GM12872 (cell line): Measurements from ENCODE around the gene LRIF1.

Experiments
- TF ChIP-seq, protein P1 (sequence below): IDR thresholded peaks from 3 replicates; pipeline ENCODE4 v1.5.1; 2011; ENCODE audit warnings: low read depth, mild to moderate bottlenecking, low read length, moderate library complexity; ENCODE audit not compliant: insufficient read depth

LRIF1 gene

GRCh38 chr1:110945626-110946025, 18.1 kb downstream of the LRIF1 start:
- TF ChIP-seq, protein P1, sequence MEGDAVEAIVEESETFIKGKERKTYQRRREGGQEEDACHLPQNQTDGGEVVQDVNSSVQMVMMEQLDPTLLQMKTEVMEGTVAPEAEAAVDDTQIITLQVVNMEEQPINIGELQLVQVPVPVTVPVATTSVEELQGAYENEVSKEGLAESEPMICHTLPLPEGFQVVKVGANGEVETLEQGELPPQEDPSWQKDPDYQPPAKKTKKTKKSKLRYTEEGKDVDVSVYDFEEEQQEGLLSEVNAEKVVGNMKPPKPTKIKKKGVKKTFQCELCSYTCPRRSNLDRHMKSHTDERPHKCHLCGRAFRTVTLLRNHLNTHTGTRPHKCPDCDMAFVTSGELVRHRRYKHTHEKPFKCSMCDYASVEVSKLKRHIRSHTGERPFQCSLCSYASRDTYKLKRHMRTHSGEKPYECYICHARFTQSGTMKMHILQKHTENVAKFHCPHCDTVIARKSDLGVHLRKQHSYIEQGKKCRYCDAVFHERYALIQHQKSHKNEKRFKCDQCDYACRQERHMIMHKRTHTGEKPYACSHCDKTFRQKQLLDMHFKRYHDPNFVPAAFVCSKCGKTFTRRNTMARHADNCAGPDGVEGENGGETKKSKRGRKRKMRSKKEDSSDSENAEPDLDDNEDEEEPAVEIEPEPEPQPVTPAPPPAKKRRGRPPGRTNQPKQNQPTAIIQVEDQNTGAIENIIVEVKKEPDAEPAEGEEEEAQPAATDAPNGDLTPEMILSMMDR, result no peak

- TF ChIP-seq, protein P1, result no peak
These were observed 18.9 kb downstream of the LRIF1 start for GRCh38 chr1:110944806-110945205.

DNA sequence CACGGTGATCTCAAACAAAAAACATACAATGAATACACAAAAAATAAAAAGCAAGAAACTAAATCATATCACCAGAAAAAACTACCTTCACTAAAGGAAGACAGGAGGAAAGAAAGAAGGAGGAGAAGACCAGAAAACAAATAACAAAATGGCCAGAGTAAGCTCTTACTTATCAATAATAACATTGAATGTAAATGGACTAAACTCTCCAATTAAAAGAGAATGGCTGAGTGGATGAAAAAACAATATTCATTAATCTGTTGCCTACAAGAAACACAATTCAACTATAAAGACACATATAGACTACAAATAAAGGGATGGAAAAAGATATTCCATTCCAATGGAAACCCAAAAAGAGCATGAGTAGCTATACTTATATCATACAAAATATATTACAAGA, 27.2 kb downstream of the LRIF1 start:
- TF ChIP-seq, protein P1, result no peak

DNA sequence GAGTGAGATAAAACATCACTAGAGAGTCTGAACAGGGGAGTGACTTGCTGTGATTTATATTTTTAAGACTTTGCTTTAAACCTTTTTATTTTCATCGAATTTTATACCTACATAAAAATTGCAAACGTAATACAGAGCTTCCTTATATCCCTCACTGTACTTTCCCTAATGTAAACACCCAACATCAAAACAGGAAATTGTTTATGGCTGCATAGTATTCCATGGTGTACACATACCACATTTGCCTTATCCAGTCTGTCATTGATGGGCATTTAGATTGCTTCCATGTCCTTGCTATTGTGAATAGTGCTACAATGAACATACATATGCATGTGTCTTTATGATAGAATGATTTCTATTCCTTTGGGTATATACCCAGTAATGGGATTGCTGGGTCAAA, 34.8 kb downstream of the LRIF1 start:
- TF ChIP-seq, protein P1, result no peak

- TF ChIP-seq, protein P1, result no peak
These were observed 35.5 kb downstream of the LRIF1 start for GRCh38 chr1:110928191-110928590.

GRCh38 chr1:110927484-110928075, 36.1 kb downstream of the LRIF1 start:
- TF ChIP-seq, protein P1, result no peak

GRCh38 chr1:110921953-110922352, 41.8 kb downstream of the LRIF1 start:
- TF ChIP-seq, protein P1, result no peak
